WTC11 (cell line): ENCODE measurements around the gene SEC24B.

ENCODE experiments used
- ARID4B ChIP-seq: sonication (generic); formaldehyde crosslinking; IDR thresholded peaks from 2 replicates; pipeline ENCODE4 v1.8.0; 2023; ENCODE audit warnings: missing genetic modification reagents, mild to moderate bottlenecking, borderline replicate concordance
- JUN ChIP-seq: sonication (generic); formaldehyde crosslinking; IDR thresholded peaks from 2 replicates; pipeline ENCODE4 v1.8.0; 2023; ENCODE audit warnings: mild to moderate bottlenecking, missing genetic modification reagents
- USF1 ChIP-seq: sonication (generic); formaldehyde crosslinking; IDR thresholded peaks from 2 replicates; pipeline ENCODE4 v1.8.0; 2022; ENCODE audit warnings: mild to moderate bottlenecking, missing genetic modification reagents
- ZSCAN18 ChIP-seq: fragments of 250-450 bp; sonication (Bioruptor Pico); IDR thresholded peaks from 2 replicates; pipeline ENCODE4 v2.1.2; 2022; ENCODE audit warnings: mild to moderate bottlenecking, moderate library complexity
- TF ChIP-seq, protein P1 (sequence below): fragments of 200-600 bp; IDR thresholded peaks from 2 replicates; pipeline ENCODE4 v1.8.0; 2022; ENCODE audit warnings: antibody characterized with exemption
- TF ChIP-seq, protein P2 (sequence below): sonication (generic); formaldehyde crosslinking; IDR thresholded peaks from 2 replicates; pipeline ENCODE4 v1.8.0; 2023; ENCODE audit warnings: mild to moderate bottlenecking, missing genetic modification reagents
- TF ChIP-seq, protein P3 (sequence below): sonication (generic); formaldehyde crosslinking; IDR thresholded peaks from 2 replicates; pipeline ENCODE4 v1.8.1; 2023; ENCODE audit warnings: mild to moderate bottlenecking, missing genetic modification reagents

DNA sequence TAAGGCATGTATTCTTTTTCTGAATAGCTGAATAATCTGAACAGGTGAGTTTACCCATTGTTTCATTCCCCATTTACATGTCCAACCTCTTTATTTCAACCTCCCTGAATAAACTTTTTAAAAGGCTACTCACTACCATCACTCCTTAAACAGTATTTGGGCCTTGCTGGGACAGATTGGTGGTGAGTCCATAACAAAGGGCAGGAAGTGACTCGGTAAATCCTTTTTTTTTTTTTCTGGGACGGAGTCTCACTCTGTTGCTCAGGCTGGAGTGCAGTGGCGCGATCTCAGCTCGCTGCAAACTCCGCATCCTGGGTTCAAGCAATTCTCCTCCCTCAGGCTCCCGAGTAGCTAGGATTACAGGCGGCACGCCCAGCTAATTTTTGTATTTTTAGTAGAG, 23.4 kb upstream of the SEC24B start:
- TF ChIP-seq, protein P1, sequence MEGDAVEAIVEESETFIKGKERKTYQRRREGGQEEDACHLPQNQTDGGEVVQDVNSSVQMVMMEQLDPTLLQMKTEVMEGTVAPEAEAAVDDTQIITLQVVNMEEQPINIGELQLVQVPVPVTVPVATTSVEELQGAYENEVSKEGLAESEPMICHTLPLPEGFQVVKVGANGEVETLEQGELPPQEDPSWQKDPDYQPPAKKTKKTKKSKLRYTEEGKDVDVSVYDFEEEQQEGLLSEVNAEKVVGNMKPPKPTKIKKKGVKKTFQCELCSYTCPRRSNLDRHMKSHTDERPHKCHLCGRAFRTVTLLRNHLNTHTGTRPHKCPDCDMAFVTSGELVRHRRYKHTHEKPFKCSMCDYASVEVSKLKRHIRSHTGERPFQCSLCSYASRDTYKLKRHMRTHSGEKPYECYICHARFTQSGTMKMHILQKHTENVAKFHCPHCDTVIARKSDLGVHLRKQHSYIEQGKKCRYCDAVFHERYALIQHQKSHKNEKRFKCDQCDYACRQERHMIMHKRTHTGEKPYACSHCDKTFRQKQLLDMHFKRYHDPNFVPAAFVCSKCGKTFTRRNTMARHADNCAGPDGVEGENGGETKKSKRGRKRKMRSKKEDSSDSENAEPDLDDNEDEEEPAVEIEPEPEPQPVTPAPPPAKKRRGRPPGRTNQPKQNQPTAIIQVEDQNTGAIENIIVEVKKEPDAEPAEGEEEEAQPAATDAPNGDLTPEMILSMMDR: no peak
- TF ChIP-seq JUN (CRISPR knock-in tag) (no peak), ARID4B (no peak; the same call in 1 of the 2 replicates), USF1 (CRISPR knock-in tag) (no peak), ZSCAN18 (CRISPR knock-in tag) (no peak)
- TF ChIP-seq, protein P2, sequence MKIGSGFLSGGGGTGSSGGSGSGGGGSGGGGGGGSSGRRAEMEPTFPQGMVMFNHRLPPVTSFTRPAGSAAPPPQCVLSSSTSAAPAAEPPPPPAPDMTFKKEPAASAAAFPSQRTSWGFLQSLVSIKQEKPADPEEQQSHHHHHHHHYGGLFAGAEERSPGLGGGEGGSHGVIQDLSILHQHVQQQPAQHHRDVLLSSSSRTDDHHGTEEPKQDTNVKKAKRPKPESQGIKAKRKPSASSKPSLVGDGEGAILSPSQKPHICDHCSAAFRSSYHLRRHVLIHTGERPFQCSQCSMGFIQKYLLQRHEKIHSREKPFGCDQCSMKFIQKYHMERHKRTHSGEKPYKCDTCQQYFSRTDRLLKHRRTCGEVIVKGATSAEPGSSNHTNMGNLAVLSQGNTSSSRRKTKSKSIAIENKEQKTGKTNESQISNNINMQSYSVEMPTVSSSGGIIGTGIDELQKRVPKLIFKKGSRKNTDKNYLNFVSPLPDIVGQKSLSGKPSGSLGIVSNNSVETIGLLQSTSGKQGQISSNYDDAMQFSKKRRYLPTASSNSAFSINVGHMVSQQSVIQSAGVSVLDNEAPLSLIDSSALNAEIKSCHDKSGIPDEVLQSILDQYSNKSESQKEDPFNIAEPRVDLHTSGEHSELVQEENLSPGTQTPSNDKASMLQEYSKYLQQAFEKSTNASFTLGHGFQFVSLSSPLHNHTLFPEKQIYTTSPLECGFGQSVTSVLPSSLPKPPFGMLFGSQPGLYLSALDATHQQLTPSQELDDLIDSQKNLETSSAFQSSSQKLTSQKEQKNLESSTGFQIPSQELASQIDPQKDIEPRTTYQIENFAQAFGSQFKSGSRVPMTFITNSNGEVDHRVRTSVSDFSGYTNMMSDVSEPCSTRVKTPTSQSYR (CRISPR knock-in tag): no peak
- TF ChIP-seq, protein P3, sequence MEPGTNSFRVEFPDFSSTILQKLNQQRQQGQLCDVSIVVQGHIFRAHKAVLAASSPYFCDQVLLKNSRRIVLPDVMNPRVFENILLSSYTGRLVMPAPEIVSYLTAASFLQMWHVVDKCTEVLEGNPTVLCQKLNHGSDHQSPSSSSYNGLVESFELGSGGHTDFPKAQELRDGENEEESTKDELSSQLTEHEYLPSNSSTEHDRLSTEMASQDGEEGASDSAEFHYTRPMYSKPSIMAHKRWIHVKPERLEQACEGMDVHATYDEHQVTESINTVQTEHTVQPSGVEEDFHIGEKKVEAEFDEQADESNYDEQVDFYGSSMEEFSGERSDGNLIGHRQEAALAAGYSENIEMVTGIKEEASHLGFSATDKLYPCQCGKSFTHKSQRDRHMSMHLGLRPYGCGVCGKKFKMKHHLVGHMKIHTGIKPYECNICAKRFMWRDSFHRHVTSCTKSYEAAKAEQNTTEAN (CRISPR knock-in tag): no peak
